Measurements from ENCODE around the gene NT5DC1.

DNA sequence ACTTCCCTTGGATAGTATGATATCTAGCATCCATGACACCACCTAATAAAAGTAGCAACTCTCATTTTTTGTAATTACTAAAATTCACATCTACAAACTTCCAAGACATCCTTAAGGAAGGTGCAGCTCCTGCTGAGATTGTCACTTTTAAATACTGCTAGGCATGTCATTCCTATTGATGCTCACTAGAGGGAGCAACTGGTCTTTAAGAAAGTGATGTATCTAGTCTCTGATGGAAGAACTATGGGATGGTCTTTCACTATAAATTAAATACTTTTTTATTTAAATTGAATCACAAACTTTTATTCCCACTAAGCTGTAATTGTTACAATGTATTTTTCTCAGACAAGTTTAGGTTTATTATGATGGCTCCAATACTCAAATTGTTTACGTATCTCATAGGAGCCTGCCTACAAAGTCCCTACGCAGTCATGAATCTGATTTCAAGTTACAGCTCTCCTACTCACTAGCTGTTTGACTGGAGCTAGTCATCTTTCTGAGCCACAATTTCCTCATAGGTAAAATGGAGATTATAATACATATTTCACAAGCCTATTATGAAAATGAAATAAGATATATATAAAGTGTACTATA, 187.1 kb downstream of the NT5DC1 start:
- TF ChIP-seq, protein P1, sequence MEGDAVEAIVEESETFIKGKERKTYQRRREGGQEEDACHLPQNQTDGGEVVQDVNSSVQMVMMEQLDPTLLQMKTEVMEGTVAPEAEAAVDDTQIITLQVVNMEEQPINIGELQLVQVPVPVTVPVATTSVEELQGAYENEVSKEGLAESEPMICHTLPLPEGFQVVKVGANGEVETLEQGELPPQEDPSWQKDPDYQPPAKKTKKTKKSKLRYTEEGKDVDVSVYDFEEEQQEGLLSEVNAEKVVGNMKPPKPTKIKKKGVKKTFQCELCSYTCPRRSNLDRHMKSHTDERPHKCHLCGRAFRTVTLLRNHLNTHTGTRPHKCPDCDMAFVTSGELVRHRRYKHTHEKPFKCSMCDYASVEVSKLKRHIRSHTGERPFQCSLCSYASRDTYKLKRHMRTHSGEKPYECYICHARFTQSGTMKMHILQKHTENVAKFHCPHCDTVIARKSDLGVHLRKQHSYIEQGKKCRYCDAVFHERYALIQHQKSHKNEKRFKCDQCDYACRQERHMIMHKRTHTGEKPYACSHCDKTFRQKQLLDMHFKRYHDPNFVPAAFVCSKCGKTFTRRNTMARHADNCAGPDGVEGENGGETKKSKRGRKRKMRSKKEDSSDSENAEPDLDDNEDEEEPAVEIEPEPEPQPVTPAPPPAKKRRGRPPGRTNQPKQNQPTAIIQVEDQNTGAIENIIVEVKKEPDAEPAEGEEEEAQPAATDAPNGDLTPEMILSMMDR (conservative IDR thresholded peaks at IDR 0.05; ENCODE audit: low read depth, low read length), result peak; percentile 90
- no peak for TF ChIP-seq EZH2 (IDR thresholded peaks at IDR 0.05; ENCODE audit: borderline replicate concordance, low read depth, low read length, poor library complexity, severe bottlenecking)
